LoVo (cell line): Measurements from ENCODE around the gene BCL11B.

ENCODE experiments used
- DNase-seq: peaks from one replicate; pipeline ENCODE4 v3.0.0-alpha.2; 2016; ENCODE audit warnings: low spot score

The BCL11B gene

GRCh38 chr14:99267837-99268781 lies 3.9 kb downstream of the BCL11B start:
- no peak for DNase-seq

DNA sequence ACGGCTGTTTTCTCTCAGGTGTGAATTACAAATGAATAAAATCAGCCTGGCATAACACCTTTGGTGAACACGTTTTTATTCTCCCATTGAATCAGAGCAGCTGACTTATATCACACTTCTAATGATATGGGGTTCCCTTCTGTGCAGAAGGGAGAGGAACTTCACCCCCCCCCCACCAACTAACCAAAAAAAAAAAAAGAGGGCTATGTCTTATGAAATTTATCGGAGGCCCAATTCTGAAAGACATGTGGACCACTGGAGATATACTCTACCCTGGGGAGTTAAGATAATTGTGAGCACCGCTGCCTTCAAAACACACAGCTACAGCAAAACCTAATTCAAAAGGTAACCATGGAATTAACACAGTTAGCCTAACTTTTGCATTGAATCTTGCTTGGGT lies 4.6 kb downstream of the BCL11B start:
- DNase-seq: no peak

DNA sequence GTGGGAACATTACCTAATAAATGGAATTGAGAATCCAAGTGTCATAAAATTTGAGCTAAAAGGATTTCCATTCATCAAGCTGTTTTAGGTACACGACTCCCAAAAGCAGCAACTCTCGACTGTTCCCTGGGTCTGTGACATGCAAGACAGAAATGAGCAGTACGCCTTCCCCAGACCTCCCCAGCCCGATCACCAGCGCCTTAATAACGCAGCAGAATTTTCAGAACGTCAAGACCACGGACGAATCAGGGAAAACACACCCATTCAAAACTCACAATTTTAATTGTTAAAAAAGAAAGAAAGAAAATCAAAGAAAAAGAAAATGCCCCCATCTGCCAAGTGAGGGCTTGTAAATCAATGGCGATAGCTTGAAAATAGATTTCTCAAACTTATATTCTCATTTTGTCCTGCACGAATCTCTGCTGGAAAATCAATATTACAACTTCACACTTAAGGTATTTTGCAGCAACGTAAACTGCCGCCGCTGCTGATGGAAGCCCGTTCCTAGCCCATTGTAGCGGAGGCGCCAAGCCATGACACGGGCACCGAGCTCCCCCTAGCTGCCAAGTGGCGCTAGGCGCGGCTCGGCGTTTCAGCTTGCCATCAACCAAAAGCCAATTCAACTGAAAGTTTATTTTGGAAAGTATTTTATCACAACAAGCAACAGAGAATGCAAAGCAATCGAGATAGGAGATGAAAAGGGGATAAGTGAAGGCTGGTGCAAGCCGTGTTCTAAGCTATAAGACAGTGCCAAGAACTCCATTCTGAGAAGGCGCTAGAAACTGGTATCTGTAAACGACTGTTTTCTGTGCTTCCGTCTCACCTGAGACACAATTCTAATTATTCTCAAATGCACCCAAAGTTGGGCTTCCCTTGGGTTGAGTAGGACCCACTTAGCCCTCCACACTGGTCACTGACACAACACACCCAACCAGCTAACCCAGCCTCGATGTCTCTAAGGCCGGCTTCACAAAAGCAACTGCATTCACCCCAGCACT lies 5.5 kb downstream of the BCL11B start:
- peak; percentile 74 for DNase-seq

- DNase-seq: no peak
These were observed 6.4 kb downstream of the BCL11B start for GRCh38 chr14:99265571-99265970.

DNA sequence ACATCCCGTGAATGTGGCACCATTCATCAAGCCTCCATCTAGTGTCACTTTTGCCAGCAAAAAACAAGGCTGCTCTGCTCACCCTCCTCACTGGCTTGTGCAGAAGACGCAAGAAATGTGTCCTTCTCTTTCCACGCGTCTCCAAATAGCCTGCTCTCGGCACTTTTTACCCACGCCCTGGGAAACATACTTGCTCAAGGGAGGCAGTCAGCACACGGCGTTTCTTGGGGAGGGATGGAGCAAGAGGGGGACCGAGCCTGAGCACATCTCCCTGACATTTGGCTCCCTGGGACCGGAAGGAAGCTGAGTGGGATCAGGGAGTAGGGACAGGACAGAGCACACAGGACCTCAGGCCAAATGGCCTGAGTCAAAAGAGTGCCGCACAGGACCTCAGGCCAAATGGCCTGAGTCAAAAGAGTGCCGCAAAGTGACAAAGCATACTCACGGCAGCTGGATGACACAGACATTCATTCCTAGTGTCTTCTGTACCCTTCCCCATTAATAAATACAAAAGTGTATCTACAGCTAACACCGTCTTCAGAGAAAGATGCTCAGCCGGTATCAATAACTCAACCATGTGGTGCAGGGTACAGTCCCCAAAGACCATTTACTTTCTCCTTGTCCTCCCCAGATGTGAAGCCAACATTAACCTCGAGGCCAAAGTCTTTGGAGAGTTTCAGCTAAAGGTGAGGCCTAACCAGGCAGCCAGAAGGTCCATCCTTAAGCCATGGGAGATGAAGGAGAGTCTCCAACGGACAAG lies 7.1 kb downstream of the BCL11B start:
- no peak for DNase-seq

DNA sequence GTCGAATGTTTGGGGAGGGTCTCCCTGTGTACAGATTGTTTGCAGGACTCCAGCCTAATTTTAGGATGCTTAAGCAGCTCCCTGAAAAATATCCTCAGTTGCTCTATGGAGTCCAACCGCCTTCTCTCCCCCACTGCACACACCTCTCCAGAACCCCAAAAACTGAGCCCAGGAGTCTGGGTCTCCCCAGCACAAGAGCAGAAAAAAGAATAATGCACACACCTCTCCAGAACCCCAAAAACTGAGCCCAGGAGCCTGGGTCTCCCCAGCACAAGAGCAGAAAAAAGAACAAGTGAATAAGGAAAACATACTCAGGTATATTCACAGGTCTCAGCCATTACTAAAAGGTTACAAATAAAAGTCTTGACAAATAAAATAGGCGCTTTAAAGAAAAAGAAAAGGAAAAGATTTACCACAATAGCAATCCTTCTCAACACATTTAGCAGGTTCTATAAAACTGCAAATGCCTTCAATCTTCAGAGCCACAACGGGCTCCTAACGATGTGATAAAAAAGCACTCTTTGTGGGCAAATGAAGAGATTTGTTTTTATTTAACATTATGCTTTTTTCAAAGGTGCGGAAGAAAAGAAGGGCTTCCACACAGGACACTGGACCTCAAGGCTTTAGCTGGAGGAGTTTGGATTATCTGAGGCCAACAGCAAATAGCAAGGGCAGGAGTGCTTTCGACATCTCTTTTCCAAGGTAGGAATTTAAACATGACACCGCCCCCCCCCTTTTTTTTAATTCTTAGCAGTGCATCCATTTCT lies 8.2 kb downstream of the BCL11B start:
- DNase-seq: no peak

GRCh38 chr14:99262977-99263448 lies 9.0 kb downstream of the BCL11B start:
- no peak for DNase-seq

DNA sequence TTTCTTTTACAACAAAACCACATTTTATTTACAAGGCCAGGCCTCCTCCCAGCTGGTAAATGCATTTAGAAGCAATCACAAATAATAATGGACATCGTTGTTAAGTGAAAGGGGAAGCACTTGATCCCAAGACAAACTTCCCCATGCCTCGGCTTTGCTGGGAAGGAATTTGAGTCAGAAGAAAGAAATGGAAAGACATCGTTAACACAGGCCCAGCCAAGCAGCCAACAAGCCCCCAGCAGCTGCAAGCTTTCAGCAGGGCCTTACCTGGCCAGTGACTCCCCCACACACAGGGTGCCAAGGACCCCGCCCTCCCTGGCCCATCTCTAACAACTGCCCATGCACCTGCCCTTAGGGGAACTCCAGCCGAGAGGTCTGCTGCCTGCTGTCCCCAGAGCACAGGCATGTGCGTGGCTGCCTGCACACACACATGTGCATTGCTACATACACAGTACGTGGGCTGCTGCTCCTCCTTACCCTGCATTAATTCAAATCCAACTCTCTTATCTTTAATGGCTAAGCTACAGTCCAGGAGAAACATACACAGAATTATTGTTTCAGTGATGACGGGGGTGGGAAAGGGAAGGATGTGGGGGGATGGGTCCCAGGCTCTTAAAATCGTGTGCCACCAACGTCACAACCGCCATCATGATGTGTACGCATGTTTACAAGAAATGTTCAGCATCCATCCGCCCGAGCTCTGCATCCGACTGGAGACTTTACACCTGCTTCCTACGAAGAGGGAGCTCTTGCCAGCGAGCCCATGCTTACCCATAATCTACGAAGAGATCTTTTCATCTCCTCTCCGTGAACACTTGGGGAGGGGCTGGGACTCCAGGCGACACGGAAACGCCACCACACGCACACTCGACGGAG lies 9.8 kb downstream of the BCL11B start:
- no peak for DNase-seq

- DNase-seq: no peak
These were observed 11.1 kb downstream of the BCL11B start for GRCh38 chr14:99260587-99261551.

- DNase-seq: no peak
These were observed 11.9 kb downstream of the BCL11B start for GRCh38 chr14:99260116-99260515.

- DNase-seq: no peak
These were observed 12.9 kb downstream of the BCL11B start for GRCh38 chr14:99258876-99259726.

DNA sequence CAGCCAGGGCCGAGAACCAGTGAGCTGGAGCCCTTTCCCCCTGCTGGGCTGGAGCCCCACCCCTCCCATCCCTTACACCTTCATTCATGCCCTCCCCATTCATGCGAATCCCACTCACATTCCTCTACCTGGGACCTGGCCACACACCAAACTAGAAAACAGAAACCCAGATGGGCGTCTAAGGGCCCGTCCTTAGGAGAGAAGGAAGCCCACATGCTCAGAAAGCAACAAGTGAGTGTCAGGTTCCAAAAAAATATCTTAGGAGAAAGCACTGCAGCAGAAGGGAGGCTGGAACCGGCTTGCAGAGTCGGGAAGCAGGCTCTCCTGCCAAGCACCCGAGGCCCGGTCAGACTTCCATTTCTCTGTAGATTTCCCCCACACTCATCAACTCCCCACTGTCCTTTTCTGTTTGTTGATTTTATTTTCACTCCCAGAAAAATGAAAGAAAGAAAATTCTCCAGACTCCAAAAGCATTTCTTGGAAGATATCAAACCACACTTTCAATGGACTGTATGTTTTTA lies 13.6 kb downstream of the BCL11B start:
- no peak for DNase-seq

DNA sequence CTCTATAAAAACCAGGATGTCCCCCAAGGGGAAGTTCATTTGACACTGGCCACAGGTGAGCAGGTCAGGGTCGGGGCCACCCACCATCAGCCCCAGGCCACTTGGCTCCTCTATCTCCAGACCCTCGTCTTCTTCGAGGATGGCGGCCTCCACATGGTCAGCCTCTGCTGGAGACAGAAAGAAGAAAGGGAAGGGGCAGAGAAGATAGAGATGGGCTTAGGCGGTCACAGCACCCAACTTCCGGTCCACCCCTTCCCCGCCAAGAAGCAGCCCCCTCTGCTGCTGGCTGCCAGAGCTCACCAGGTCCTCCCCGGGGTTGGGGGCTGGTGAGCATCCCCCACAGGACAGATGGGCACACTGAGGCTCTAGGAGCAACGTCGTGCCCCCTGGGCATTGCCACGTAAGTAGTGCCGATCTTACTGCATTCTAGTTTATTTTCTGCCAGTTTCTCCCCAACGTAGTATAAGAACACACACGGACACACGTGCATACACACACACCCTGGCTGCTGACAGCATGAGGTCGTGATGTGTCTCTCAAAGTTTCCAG lies 14.2 kb downstream of the BCL11B start:
- DNase-seq: no peak

DNA sequence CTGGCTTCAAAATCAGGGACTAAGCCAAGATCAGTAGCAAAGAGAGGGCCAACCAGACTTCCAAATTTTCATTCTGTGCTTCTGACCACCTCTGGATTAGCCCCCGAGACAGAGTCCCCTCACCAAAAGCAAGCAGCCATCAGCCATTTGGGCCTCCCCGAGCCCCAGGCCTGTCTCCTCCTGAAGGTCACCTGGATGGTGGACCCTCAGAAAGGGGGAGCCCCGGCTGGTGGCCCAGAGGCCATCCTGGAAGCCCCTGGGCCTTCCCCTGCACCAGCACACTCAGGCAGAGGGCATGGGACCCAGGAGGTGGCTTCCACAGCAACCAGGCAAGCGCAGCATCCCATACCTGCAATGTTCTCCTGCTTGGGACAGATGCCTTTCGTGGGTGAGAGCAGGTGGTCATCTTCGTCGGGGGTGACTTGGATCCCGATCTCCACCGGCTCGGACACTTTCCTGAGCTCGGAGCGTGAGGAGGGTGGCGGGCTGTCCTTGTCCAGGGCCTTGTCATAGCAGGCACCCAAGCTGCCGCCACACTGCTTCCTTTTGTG lies 14.8 kb downstream of the BCL11B start:
- no peak for DNase-seq

GRCh38 chr14:99256483-99256874 lies 15.5 kb downstream of the BCL11B start:
- no peak for DNase-seq

DNA sequence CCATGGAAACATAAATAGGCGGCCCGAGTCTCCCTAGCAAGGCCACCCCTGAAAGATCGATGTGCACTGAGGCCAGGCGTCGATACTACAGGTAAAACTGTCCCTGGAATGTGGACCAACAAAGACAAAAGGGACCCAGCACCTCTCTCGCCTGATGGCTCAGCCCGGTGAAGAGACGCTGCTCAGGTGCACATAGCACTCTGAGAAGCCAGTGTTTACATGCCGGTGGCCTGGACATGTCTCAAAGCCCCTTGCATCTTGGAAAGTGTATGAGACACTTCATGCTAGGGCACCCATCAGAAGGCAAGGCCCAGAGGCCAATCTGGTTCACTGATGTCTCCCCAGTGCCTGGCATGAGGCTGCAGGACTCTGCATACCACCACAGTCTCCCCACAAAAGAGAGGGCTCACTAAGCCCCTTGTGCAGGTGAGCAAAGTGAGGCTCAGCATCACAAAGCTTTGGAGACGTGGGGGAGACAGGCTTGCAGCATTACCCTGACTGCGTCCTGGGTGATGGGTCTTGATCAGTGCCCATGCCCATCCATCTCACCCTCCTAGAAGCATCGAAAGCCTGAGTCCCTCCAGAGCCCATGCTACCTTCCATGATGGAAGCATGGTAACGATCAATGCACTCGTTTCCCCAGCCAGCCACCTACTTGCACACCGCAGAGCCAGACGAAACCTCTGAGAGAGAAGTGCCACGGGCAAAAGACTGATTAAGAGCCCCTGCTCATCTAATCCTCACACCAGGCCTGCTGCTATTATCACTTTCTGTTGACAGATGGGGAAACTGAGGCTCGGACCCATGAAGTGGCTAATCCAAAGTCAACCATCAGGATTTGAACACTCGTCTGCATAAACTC lies 16.1 kb downstream of the BCL11B start:
- DNase-seq: no peak
